Measurements from ENCODE around the gene MTHFD1L.

Gene MTHFD1L

GRCh38 chr6:150996968-150997367, 131.5 kb downstream of the MTHFD1L start:
- no peak overlapping the region for H3K27ac ChIP-seq (ENCODE audit: low read depth, low read length)
- H3K36me3 ChIP-seq (ENCODE audit: control insufficient read depth, low read length) = peaks cover 37% of the 10 kb centered on the region
- H3K27me3 ChIP-seq (ENCODE audit: control insufficient read depth, low read length) = no peaks in the 10 kb centered on the region

DNA sequence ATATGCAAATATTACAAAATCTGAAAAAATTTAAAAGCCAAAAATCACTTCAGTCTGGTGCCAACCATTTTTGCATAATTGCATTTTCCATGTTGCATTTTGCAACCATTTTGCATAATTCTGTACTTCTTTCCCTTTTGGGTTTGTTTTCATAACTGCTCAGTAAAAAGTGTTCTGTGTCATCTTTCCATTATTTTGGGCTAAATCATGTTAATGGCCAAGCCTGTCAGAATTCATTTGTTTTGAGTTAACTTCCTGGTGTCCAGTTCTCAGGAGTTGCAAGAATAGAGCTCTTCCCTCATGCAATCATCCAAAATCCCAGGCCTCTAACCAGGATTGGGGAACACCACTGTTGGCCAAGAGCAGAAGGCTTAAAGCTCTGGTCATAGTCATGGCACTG, 133.6 kb downstream of the MTHFD1L start:
- Histone ChIP-seq H3K9me2 (replicated peaks; ENCODE audit: control insufficient read depth, low read length) (no peaks in the 10 kb centered on the region), H4K20me1 (ENCODE audit: control insufficient read depth, insufficient read depth, low read depth, low read length) (no peaks in the 10 kb centered on the region), H3K9me3 (ENCODE audit: control insufficient read depth, insufficient read depth, low read length) (no peaks in the 10 kb centered on the region), H3K4me1 (ENCODE audit: control insufficient read depth, low read length) (no peaks in the 10 kb centered on the region), H3K27me3 (ENCODE audit: control insufficient read depth, low read length) (no peaks in the 10 kb centered on the region), H3K27ac (ENCODE audit: low read depth, low read length) (no peak overlapping the region), H3K79me2 (ENCODE audit: control insufficient read depth, low read length) (no peaks in the 10 kb centered on the region), H3F3A (ENCODE audit: control insufficient read depth, insufficient read depth) (no peaks in the 10 kb centered on the region; the same call in 1 of the 2 replicates), H3K4me2 (ENCODE audit: low read length) (no peak overlapping the region), H3K36me3 (ENCODE audit: control insufficient read depth, low read length) (peaks cover 22% of the 10 kb centered on the region), H3K4me3 (ENCODE audit: low read length) (no peak overlapping the region)
- no peak for TF ChIP-seq EZH2phosphoT487 (IDR thresholded peaks at IDR 0.05; ENCODE audit: borderline replicate concordance, low read length)
- TF ChIP-seq CTCF (IDR thresholded peaks at IDR 0.05; ENCODE audit: low read depth, low read length, poor library complexity, severe bottlenecking) = no peak

More at GRCh38 chr6:150996968-150997367, 131.5 kb downstream of the MTHFD1L start:
- no peak overlapping the region for H3K4me2 ChIP-seq (ENCODE audit: low read length)
- H4K20me1 ChIP-seq (ENCODE audit: control insufficient read depth, insufficient read depth, low read depth, low read length) = no peaks in the 10 kb centered on the region
- no peaks in the 10 kb centered on the region; the same call in 1 of the 2 replicates for H3F3A ChIP-seq (ENCODE audit: control insufficient read depth, insufficient read depth)
- no peaks in the 10 kb centered on the region for H3K4me1 ChIP-seq (ENCODE audit: control insufficient read depth, low read length)
- H3K4me3 ChIP-seq (ENCODE audit: low read length) = no peak overlapping the region
- no peaks in the 10 kb centered on the region for H3K9me3 ChIP-seq (ENCODE audit: control insufficient read depth, insufficient read depth, low read length)
- H3K9me2 ChIP-seq (replicated peaks; ENCODE audit: control insufficient read depth, low read length) = no peaks in the 10 kb centered on the region
- no peak for TF ChIP-seq CTCF (IDR thresholded peaks at IDR 0.05; ENCODE audit: low read depth, low read length, poor library complexity, severe bottlenecking)
- no peak for TF ChIP-seq EZH2phosphoT487 (IDR thresholded peaks at IDR 0.05; ENCODE audit: borderline replicate concordance, low read length)
- no peaks in the 10 kb centered on the region for H3K79me2 ChIP-seq (ENCODE audit: control insufficient read depth, low read length)

GRCh38 chr6:150999576-150999975, 134.1 kb downstream of the MTHFD1L start:
- H3K36me3 ChIP-seq (ENCODE audit: control insufficient read depth, low read length) = peaks cover 17% of the 10 kb centered on the region
- no peaks in the 10 kb centered on the region for H3K9me2 ChIP-seq (replicated peaks; ENCODE audit: control insufficient read depth, low read length)
- H3K4me2 ChIP-seq (ENCODE audit: low read length) = no peak overlapping the region
- no peaks in the 10 kb centered on the region; the same call in 1 of the 2 replicates for H3F3A ChIP-seq (ENCODE audit: control insufficient read depth, insufficient read depth)
- H3K79me2 ChIP-seq (ENCODE audit: control insufficient read depth, low read length) = no peaks in the 10 kb centered on the region
- no peaks in the 10 kb centered on the region for H4K20me1 ChIP-seq (ENCODE audit: control insufficient read depth, insufficient read depth, low read depth, low read length)
- no peak overlapping the region for H3K27ac ChIP-seq (ENCODE audit: low read depth, low read length)
- no peak for TF ChIP-seq EZH2phosphoT487 (IDR thresholded peaks at IDR 0.05; ENCODE audit: borderline replicate concordance, low read length)
- no peak for TF ChIP-seq CTCF (IDR thresholded peaks at IDR 0.05; ENCODE audit: low read depth, low read length, poor library complexity, severe bottlenecking)
- H3K4me1 ChIP-seq (ENCODE audit: control insufficient read depth, low read length) = no peaks in the 10 kb centered on the region
- no peaks in the 10 kb centered on the region for H3K27me3 ChIP-seq (ENCODE audit: control insufficient read depth, low read length)
- H3K4me3 ChIP-seq (ENCODE audit: low read length) = no peak overlapping the region
- no peaks in the 10 kb centered on the region for H3K9me3 ChIP-seq (ENCODE audit: control insufficient read depth, insufficient read depth, low read length)

Data from DOHH2 (cell line).